Measurements from ENCODE around the gene GLT1D1. TPM values are rescaled to one million over a fixed set of nuclear protein-coding genes. Genes with fewer than 3 reads are reported as not detected.

The GLT1D1 gene
- polyA plus RNA-seq, 1 donor from 2014 or later, result not detected

DNA sequence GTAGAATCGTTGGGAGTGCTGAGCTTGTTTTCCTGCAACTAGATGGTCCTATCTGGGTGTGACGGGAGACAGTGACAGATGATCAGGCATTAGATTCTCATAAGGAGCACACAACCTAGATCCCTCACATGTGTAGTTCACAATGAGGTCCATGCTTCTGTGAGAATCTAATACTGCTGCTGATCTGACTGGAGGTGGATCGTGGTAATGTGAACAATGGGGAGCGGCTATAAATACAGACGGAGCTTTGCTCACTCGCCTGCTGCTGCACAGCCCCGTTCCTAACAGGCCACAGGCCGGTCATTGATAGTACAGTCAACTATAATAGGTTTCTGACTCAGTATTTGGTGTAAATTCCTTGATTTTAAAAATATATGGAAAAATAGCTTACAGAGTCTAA, 138.8 kb downstream of the GLT1D1 start:
- Mint-ChIP-seq H3K27ac (no peak overlapping the region), H3K9me3 (peaks cover 0 to 4% (median under 1%) of the 10 kb centered on the region in 3 donors), H3K4me1 (no peaks in the 10 kb centered on the region), H3K4me3 (no peak overlapping the region), H3K27me3 (peaks cover 5% of the 10 kb centered on the region), H3K36me3 (peaks cover 1% of the 10 kb centered on the region)

DNA sequence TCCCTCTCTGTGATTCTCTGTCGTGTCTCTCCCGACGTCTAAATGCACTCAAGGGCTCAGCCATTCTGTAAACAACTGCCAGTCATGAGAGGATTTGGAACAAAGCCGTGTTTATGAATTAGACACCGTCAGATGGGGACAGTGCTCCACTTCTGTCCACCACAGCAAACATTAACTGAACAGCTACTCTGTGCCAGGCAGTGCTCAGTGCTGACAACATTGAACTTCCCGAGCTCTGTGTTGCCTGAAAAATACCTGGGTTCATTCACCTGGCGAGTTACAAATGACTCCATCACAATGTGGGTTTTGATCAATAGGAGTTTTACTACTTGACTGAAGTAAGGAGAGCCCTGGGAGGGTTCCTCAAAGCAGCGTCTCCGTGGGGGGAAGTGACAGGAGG, 139.3 kb downstream of the GLT1D1 start:
- Mint-ChIP-seq H3K4me1 (no peaks in the 10 kb centered on the region), H3K27me3 (peaks cover 5% of the 10 kb centered on the region), H3K36me3 (peaks cover 1% of the 10 kb centered on the region), H3K27ac (no peak overlapping the region), H3K9me3 (peaks cover 0 to 5% (median 2%) of the 10 kb centered on the region in 3 donors), H3K4me3 (no peak overlapping the region)

DNA sequence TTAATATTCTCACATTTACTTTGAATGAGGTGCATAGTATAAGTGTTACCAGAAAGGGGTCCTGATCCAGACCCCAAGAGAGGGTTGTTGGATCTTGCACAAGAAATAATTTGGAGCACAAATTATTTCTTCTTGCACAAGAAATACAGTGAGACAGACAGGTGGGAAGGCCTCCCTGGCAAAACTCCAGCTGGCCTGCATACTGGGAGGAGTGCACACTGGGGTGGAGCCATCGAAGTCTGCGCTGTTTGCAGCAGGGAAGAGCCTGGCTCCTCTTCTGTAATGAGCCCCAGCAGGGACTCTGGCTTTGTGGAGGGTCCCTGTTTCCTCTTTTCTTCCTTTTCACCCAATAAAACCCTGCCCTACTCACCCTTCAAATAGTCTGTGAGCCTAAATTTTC, 141.6 kb downstream of the GLT1D1 start:
- H3K27ac Mint-ChIP-seq, result no peak overlapping the region
- H3K4me1 Mint-ChIP-seq, result no peaks in the 10 kb centered on the region
- H3K4me3 Mint-ChIP-seq, result no peak overlapping the region
- H3K27me3 Mint-ChIP-seq, result peaks cover 3% of the 10 kb centered on the region
- peaks cover 2 to 9% (median 4%) of the 10 kb centered on the region in 3 donors for H3K9me3 Mint-ChIP-seq
- H3K36me3 Mint-ChIP-seq, result peaks cover 1% of the 10 kb centered on the region

DNA sequence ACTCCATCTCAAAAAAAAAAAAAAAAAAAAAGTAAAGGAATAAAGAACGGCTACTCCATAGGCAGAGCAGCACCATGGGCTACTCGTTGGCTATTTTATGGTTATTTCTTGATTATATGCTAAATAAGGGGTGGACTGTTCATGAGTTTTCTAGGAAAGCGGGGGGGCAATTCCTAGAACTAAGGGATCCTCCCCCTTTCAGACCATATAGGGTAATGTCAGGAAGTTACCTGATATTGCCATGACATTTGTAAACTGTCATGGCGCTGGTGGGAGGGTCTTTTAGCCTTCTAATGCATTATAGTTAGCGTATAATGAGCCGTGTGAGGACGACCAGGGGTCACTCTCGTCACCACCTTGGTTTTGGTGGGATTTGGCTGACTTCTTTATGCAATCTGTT, 142.3 kb downstream of the GLT1D1 start:
- Mint-ChIP-seq H3K27me3 (peaks cover 3% of the 10 kb centered on the region), H3K27ac (no peak overlapping the region), H3K4me3 (no peak overlapping the region), H3K9me3 (peaks cover 2 to 9% (median 4%) of the 10 kb centered on the region in 3 donors), H3K36me3 (peaks cover 1% of the 10 kb centered on the region), H3K4me1 (no peaks in the 10 kb centered on the region)

DNA sequence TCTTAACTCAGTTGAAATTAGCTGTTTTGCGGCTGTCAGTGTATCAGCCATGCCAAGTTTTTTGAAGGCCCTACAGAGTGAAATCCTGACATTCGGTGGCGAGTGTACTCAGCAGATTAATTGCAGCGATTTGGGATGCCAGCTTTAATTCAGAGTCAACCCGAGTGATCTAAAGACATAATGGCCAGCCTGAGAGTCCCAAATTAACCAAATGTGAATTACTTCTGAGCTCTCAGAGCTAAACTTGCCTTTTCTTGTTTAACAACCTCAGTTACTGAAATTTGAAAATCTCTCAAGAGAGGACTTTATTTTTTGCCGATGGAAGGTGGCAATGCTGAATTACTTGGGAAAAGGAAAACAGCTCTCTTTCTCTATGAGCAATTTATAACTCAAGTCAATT, 148.5 kb downstream of the GLT1D1 start:
- Mint-ChIP-seq H3K27me3 (peaks cover 2% of the 10 kb centered on the region), H3K36me3 (no peaks in the 10 kb centered on the region), H3K27ac (no peak overlapping the region), H3K4me1 (no peaks in the 10 kb centered on the region), H3K9me3 (peaks cover 2 to 9% (median 4%) of the 10 kb centered on the region in 3 donors), H3K4me3 (no peak overlapping the region)

DNA sequence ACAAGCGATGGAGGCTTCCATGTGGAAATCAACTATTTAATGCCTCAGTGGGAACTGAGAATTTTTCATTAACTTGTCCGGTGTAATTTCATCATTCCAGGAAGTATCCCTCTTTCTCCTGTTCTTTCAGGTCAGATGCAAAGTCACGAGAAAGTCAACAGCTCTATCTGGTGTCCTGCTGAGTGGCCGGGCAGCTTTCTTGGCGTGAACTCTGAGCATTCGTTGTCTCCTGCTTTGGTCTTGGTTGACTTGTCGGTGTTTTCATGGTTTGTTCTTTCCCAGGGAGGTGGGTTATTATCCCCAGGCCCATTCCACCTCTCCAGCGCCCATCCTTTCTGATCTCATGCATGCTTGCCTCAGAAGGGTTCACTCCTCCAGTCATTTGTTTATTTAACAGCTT, 149.1 kb downstream of the GLT1D1 start:
- Mint-ChIP-seq H3K36me3 (no peaks in the 10 kb centered on the region), H3K4me1 (no peaks in the 10 kb centered on the region), H3K9me3 (peaks cover 0 to 7% (median 4%) of the 10 kb centered on the region in 3 donors), H3K4me3 (no peak overlapping the region), H3K27ac (no peak overlapping the region), H3K27me3 (peaks cover 2% of the 10 kb centered on the region)

DNA sequence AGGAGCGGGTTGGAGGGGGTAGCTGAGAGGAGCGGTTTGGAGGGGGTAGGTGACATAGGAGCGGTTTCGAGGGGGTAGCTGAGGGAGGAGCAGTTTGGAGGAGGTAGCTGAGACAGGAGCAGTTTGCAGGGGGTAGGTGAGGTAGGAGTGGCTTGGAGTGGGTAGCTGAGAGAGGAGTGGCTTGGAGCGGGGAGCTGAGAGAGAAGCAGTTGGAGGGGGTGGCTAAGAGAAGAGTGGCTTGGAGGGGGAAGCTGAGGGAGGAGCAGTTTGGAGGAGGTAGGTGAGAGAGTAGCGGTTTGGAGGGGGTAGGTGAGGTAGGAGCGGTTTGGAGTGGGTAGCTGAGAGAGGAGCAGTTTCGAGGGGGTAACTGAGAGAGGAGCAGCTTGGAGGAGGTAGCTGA, 152.1 kb downstream of the GLT1D1 start:
- Mint-ChIP-seq H3K27ac (no peak overlapping the region), H3K9me3 (no peaks in the 10 kb centered on the region)

DNA sequence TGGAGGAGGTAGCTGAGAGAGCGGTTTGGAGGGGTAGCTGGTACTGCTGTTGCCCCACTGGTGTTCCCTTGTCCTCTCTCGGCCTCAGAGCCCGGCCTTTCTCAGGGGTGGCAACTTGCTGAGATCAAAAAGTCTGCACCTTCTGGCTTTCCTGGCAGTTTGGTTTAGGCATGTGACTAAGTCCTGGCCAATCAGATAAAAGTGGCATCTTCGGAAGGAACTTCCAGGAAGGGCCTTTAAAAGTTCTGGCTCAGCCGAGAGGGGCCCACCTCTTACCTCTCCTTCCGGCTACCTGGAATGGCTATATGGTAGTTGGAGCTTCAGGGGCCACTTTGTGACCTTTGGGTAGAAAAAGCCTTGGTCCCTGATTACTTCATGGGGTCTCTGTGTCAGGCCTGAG, 152.6 kb downstream of the GLT1D1 start:
- no peak overlapping the region for H3K27ac Mint-ChIP-seq
- H3K4me3 Mint-ChIP-seq, result no peak overlapping the region
- H3K4me1 Mint-ChIP-seq, result no peaks in the 10 kb centered on the region
- peaks cover 4% of the 10 kb centered on the region for H3K27me3 Mint-ChIP-seq
- no peaks in the 10 kb centered on the region for H3K9me3 Mint-ChIP-seq
- H3K36me3 Mint-ChIP-seq, result no peaks in the 10 kb centered on the region

More for the DNA sequence above, 152.1 kb downstream of the GLT1D1 start:
- Mint-ChIP-seq H3K4me3 (no peak overlapping the region), H3K4me1 (no peaks in the 10 kb centered on the region), H3K27me3 (peaks cover 4% of the 10 kb centered on the region), H3K36me3 (no peaks in the 10 kb centered on the region)

DNA sequence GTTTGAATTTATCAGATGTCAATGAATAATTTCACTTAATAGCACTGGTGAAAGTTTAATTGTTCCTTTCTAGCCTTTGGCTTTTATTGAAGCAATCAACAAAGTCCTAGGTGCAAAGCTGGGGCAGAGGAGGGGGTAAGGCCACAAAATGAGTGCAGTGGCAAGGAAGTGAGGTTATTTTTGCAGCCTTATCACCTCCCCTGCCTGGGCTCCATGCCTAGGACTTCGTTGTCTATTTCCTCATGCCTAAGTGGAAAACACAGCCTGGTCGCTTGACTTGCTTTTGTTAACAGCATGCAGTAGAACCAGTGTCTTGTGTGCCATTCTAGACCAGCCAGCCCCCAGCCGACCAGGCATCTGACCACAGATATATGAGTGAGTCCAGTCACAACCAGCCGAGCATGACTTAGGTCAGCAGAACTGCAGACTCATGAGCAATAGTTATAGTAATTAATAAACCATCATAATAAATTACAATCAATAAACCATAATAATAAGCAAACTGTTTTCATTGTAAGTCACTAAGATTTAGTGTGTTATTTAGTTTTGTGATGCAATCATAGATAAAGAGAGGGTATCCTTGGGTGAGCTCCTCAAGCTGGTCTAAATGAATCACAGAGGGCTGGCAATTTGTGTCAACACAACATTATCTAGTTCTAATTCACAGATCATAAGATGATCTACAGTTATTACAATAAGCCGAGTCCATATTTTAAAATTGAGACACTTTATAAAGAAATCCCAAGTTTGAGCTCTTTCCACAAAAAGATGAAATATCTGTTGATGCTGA, 156.8 kb downstream of the GLT1D1 start:
- peaks cover 5% of the 10 kb centered on the region for H3K27me3 Mint-ChIP-seq
- H3K36me3 Mint-ChIP-seq, result no peaks in the 10 kb centered on the region
- H3K4me1 Mint-ChIP-seq, result no peaks in the 10 kb centered on the region
- peaks cover 0 to 1% (median 0%) of the 10 kb centered on the region in 3 donors for H3K9me3 Mint-ChIP-seq
- H3K27ac Mint-ChIP-seq, result no peak overlapping the region
- H3K4me3 Mint-ChIP-seq, result no peak overlapping the region

DNA sequence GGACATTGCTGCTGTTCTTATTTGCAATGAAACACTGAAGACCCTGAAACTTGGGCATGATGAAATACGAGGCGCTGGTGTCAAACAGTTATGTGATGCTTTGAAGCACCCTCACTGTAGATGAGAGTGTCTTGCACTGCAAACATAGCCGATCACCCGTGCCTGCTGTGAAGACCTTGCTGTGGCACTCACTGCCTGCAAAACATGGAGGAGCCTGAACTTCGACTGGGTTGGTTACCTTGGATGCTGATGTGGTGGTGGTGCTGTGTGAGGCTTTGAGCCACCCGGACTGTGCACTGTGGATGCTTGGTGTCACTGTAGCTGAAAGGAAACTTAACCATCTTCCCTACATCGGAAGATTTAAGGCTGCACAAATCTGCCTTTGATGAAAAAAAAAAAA, 162.9 kb downstream of the GLT1D1 start:
- Mint-ChIP-seq H3K4me1 (no peaks in the 10 kb centered on the region), H3K4me3 (no peak overlapping the region), H3K27ac (no peak overlapping the region), H3K27me3 (peaks cover 5% of the 10 kb centered on the region), H3K9me3 (peaks cover 8 to 14% (median 12%) of the 10 kb centered on the region in 3 donors), H3K36me3 (no peaks in the 10 kb centered on the region)

DNA sequence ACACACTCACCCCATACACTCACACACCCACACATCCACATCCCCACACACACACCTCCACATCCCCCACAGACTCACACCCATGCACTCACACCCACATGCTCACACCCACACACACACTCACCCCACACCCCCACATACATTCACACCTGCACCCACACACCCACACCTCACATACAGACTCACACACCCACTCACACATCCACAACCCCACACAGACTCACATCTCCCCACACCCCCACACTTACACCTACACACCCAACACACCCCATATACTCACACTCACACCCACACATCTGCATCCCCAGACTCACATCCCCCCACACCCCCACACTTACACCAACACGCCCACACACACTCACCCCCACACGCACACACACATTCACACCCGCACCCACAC, 171.8 kb downstream of the GLT1D1 start:
- Mint-ChIP-seq H3K4me1 (no peaks in the 10 kb centered on the region), H3K4me3 (no peak overlapping the region), H3K27me3 (peaks cover 5% of the 10 kb centered on the region), H3K9me3 (peaks cover 0 to 9% (median 4%) of the 10 kb centered on the region in 3 donors), H3K27ac (no peak overlapping the region), H3K36me3 (no peaks in the 10 kb centered on the region)

DNA sequence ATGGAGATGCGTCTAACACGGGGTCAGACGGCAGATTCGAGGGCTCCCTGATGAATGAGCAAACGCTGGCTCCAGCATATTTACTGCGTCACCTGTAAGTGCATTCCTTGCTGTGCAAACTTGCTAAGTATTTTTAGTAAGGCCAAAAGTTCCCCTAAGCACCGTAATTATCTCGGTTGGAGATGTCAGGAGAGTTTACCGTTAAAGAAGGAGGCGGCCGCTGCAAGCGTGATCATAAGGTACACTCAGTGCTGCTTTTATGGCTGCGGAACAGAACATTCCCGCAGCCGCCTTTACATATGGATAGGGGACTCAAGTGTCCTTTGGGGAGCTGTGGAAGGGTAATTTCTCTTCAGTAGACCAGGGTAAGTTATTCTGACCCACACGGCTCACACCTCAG, 175.6 kb downstream of the GLT1D1 start:
- Mint-ChIP-seq H3K36me3 (no peaks in the 10 kb centered on the region), H3K4me1 (no peaks in the 10 kb centered on the region), H3K27ac (no peak overlapping the region), H3K9me3 (peaks cover 0 to 2% (median 0%) of the 10 kb centered on the region in 3 donors), H3K27me3 (peaks cover 11% of the 10 kb centered on the region), H3K4me3 (no peak overlapping the region)

Other genes with a start within 250 kb of the GLT1D1 start
- gene SLC15A4, start 29.5 kb upstream of the GLT1D1 start, polyA plus RNA-seq, result 13.8 TPM